GM23338 (cell line): ENCODE measurements around the gene PUDP. TPM values are rescaled to one million over a fixed set of nuclear protein-coding genes. Genes with fewer than 3 reads are reported as not detected.

Experiments
- ATAC-seq: fragments of 200-7000 bp; cut with Tn5 transposase; 3 replicates; pipeline ENCODE4 v1.9.1; 2020
- DNase-seq: peaks from one replicate; pipeline ENCODE4 v3.0.0-alpha.2; 2015; ENCODE audit warnings: low spot score
- H2AFZ ChIP-seq: fragments of 200-600 bp; sonication (generic); 2 replicates; pipeline ENCODE4 v1.8.0; 2016; ENCODE audit warnings: antibody characterized with exemption, mild to moderate bottlenecking, moderate library complexity
- H3F3A ChIP-seq: fragments of 200-600 bp; sonication (generic); replicated peaks from 2 replicates; pipeline ENCODE4 v1.8.0; 2017; ENCODE audit warnings: antibody characterized with exemption, mixed run types, low read depth
- H3K27ac ChIP-seq: fragments of 200-600 bp; sonication (generic); 2 replicates; pipeline ENCODE4 v1.6.1; 2016; ENCODE audit warnings: low read depth
- H3K27me3 ChIP-seq: fragments of 200-600 bp; sonication (generic); 2 replicates; pipeline ENCODE4 v1.8.0; 2016; ENCODE audit warnings: mild to moderate bottlenecking, mixed run types, moderate library complexity; ENCODE audit not compliant: insufficient read depth
- H3K36me3 ChIP-seq: fragments of 200-600 bp; sonication (generic); 2 replicates; pipeline ENCODE4 v1.8.0; 2016; ENCODE audit warnings: mild to moderate bottlenecking; ENCODE audit not compliant: insufficient read depth
- H3K4me1 ChIP-seq: fragments of 200-600 bp; sonication (generic); 2 replicates; pipeline ENCODE4 v1.8.0; 2016; ENCODE audit warnings: mild to moderate bottlenecking, moderate library complexity; ENCODE audit not compliant: insufficient read depth
- H3K4me2 ChIP-seq: fragments of 200-600 bp; sonication (generic); 2 replicates; pipeline ENCODE4 v1.7.1; 2017; ENCODE audit warnings: mixed run types
- H3K4me3 ChIP-seq: fragments of 200-600 bp; sonication (generic); 2 replicates; pipeline ENCODE4 v1.6.1; 2016; ENCODE audit warnings: mixed run types
- H3K79me2 ChIP-seq: fragments of 200-600 bp; sonication (generic); replicated peaks from 2 replicates; pipeline ENCODE4 v1.8.0; 2017; ENCODE audit warnings: mild to moderate bottlenecking; ENCODE audit not compliant: insufficient read depth
- H3K9me2 ChIP-seq: fragments of 200-600 bp; sonication (generic); 2 replicates; pipeline ENCODE4 v1.8.0; 2017; ENCODE audit not compliant: insufficient read depth
- H4K20me1 ChIP-seq: fragments of 200-600 bp; sonication (generic); replicated peaks from 2 replicates; pipeline ENCODE4 v1.8.0; 2017; ENCODE audit warnings: mild to moderate bottlenecking; ENCODE audit not compliant: insufficient read depth
- H3K27ac Mint-ChIP-seq: 2 replicates; pipeline ENCODE4 v1.8.0; 2020; ENCODE audit warnings: inconsistent platforms, mild to moderate bottlenecking, moderate library complexity, mixed read lengths
- H3K27me3 Mint-ChIP-seq: 3 replicates; pipeline ENCODE4 v1.8.0; 2022; ENCODE audit warnings: low read depth, mild to moderate bottlenecking, moderate library complexity, mixed read lengths, inconsistent platforms; ENCODE audit not compliant: insufficient read depth, poor library complexity
- H3K36me3 Mint-ChIP-seq: 3 replicates; pipeline ENCODE4 v1.8.0; 2021; ENCODE audit warnings: low read depth, mild to moderate bottlenecking, inconsistent platforms, moderate library complexity, mixed read lengths
- H3K4me1 Mint-ChIP-seq: 3 replicates; pipeline ENCODE4 v1.8.0; 2020; ENCODE audit warnings: mild to moderate bottlenecking, inconsistent platforms, mixed read lengths
- H3K4me3 Mint-ChIP-seq: 3 replicates; pipeline ENCODE4 v1.8.0; 2021; ENCODE audit warnings: moderate library complexity, mild to moderate bottlenecking, inconsistent platforms, mixed read lengths
- H3K9me3 Mint-ChIP-seq: 3 replicates; pipeline ENCODE4 v1.8.0; 2020; ENCODE audit warnings: moderate library complexity, mild to moderate bottlenecking, inconsistent platforms, mixed read lengths
- JUNB ChIP-seq: IDR thresholded peaks from one replicate; pipeline ENCODE4 v1.6.1; 2016; ENCODE audit warnings: antibody characterized with exemption; ENCODE audit not compliant: unreplicated experiment
- NANOG ChIP-seq: IDR thresholded peaks from 2 replicates; pipeline ENCODE4 v1.6.1; 2016; ENCODE audit warnings: antibody characterized with exemption, borderline replicate concordance
- POLR2AphosphoS5 ChIP-seq: IDR thresholded peaks from 2 replicates; pipeline ENCODE4 v1.6.1; 2016; ENCODE audit warnings: antibody characterized with exemption, low read depth
- REST ChIP-seq: IDR thresholded peaks from one replicate; pipeline ENCODE4 v1.6.1; 2018; ENCODE audit warnings: antibody characterized with exemption; ENCODE audit not compliant: unreplicated experiment
- ZNF114 ChIP-seq: fragments of 250-450 bp; sonication (Bioruptor Pico); IDR thresholded peaks from 2 replicates; pipeline ENCODE4 v1.5.0; 2020; ENCODE audit warnings: mild to moderate bottlenecking, moderate library complexity
- ZNF331 ChIP-seq: fragments of 250-450 bp; sonication (Bioruptor Pico); IDR thresholded peaks from 2 replicates; pipeline ENCODE4 v1.5.0; 2020; ENCODE audit warnings: low read depth, mild to moderate bottlenecking, moderate library complexity
- ZNF462 ChIP-seq: fragments of 250-450 bp; sonication (Bioruptor Pico); IDR thresholded peaks from 2 replicates; pipeline ENCODE4 v1.5.0; 2020; ENCODE audit warnings: mild to moderate bottlenecking, moderate library complexity
- polyA plus RNA-seq: library from polyadenylated mRNA; unstranded; fragments of >200 nt; fragmentation: Nextera tagmentation; extraction: Ambion mirVana; gene quantifications from 2 replicates; pipeline ENCODE4 v1.2.1, GENCODE V29; 2016
- total RNA-seq: library from RNA; depleted of rRNA; stranded (reverse); fragments of >200 nt; shearing (Covaris generic); gene quantifications from 2 replicates; pipeline ENCODE4 v1.2.3, GENCODE V29; 2014

The PUDP gene
- total and polyA plus RNA-seq, 2 experiments from 2014 or later: 17.2 to 22.4 TPM

GRCh38 chrX:7068939-7069367, 79.0 kb downstream of the PUDP start (continued):
- TF ChIP-seq ZNF462 (CRISPR knock-in tag): no peak

DNA sequence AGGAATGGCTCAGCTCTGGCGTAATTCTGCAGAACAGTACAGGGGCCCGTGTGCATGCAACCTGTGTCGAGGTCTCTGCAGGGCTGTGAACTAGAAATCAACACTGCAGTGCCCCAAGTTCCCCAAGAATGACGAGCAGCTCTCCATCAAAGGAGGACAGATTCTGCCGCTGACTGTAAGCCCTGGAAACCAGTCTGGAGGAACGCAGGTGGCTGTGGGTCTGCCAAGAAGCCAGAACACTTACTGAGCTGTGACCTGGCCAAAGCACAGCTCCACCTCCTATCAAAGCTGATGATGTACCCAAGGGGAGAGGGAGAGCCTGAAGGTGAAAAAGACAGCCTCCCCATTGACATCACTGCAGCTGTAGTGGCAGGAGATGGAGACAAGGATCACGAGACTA, 80.7 kb downstream of the PUDP start:
- Histone ChIP-seq H3K4me1 (no peaks in the 10 kb centered on the region), H3K79me2 (no peaks in the 10 kb centered on the region), H4K20me1 (no peaks in the 10 kb centered on the region), H2AFZ (no peak overlapping the region), H3F3A (no peaks in the 10 kb centered on the region), H3K4me3 (no peak overlapping the region), H3K9me2 (no peaks in the 10 kb centered on the region), H3K27ac (no peak overlapping the region), H3K27me3 (no peaks in the 10 kb centered on the region), H3K4me2 (no peak overlapping the region), H3K36me3 (no peaks in the 10 kb centered on the region)
- no peak for ATAC-seq
- DNase-seq: no peak
- TF ChIP-seq ZNF114 (CRISPR knock-in tag): no peak
- Mint-ChIP-seq H3K9me3 (peaks cover 8% of the 10 kb centered on the region; the same call in 2 of the 3 replicates), H3K27ac (no peak overlapping the region), H3K36me3 (peaks cover 35% of the 10 kb centered on the region), H3K4me1 (peaks cover 4% of the 10 kb centered on the region; the same call in 2 of the 3 replicates), H3K27me3 (peaks cover 5% of the 10 kb centered on the region), H3K4me3 (no peak overlapping the region)

- H4K20me1 ChIP-seq: no peaks in the 10 kb centered on the region
- Mint-ChIP-seq H3K27ac (no peak overlapping the region), H3K27me3 (peaks cover 5% of the 10 kb centered on the region), H3K4me3 (no peak overlapping the region), H3K4me1 (peaks cover 4% of the 10 kb centered on the region; the same call in 2 of the 3 replicates), H3K9me3 (peaks cover 8% of the 10 kb centered on the region; the same call in 2 of the 3 replicates), H3K36me3 (peaks cover 35% of the 10 kb centered on the region)
- no peak overlapping the region for H2AFZ ChIP-seq
- no peaks in the 10 kb centered on the region for H3K79me2 ChIP-seq
- H3K9me2 ChIP-seq: no peaks in the 10 kb centered on the region
- H3F3A ChIP-seq: no peaks in the 10 kb centered on the region
- H3K27ac ChIP-seq: no peak overlapping the region
- no peak overlapping the region for H3K4me2 ChIP-seq
- H3K36me3 ChIP-seq: no peaks in the 10 kb centered on the region
- DNase-seq (no peak), ATAC-seq (no peak)
- H3K4me1 ChIP-seq: no peaks in the 10 kb centered on the region
- H3K27me3 ChIP-seq: no peaks in the 10 kb centered on the region
- no peak overlapping the region for H3K4me3 ChIP-seq
- no peak for TF ChIP-seq NANOG
- TF ChIP-seq ZNF114 (CRISPR knock-in tag): no peak
- no peak for TF ChIP-seq ZNF331 (CRISPR knock-in tag)
- TF ChIP-seq JUNB: no peak
- no peak for TF ChIP-seq POLR2AphosphoS5
- TF ChIP-seq REST: no peak
Observed at GRCh38 chrX:7065473-7065872, 82.5 kb downstream of the PUDP start.
